HG03354 (cell line): Measurements from ENCODE around the gene PLCL2.
"Not testable (repeated sequence)": the region's sequence is repeated elsewhere in the genome, so short reads cannot be mapped to it uniquely, and the experiment has no call there.

Source experiments
- ATAC-seq: cut with Tn5 transposase; IDR thresholded peaks from one replicate; pipeline ENCODE4 v1.9.1; 2021; ENCODE audit warnings: mild to moderate bottlenecking; ENCODE audit not compliant: unreplicated experiment, poor library complexity, severe bottlenecking

Gene PLCL2

GRCh38 chr3:17088602-17089313 is 204.0 kb downstream of the PLCL2 start:
- ATAC-seq = no peak

- no peak for ATAC-seq
Measured at GRCh38 chr3:17089314-17089700, 204.6 kb downstream of the PLCL2 start.

- ATAC-seq = no peak
Measured at GRCh38 chr3:17090280-17090983, 205.7 kb downstream of the PLCL2 start.

DNA sequence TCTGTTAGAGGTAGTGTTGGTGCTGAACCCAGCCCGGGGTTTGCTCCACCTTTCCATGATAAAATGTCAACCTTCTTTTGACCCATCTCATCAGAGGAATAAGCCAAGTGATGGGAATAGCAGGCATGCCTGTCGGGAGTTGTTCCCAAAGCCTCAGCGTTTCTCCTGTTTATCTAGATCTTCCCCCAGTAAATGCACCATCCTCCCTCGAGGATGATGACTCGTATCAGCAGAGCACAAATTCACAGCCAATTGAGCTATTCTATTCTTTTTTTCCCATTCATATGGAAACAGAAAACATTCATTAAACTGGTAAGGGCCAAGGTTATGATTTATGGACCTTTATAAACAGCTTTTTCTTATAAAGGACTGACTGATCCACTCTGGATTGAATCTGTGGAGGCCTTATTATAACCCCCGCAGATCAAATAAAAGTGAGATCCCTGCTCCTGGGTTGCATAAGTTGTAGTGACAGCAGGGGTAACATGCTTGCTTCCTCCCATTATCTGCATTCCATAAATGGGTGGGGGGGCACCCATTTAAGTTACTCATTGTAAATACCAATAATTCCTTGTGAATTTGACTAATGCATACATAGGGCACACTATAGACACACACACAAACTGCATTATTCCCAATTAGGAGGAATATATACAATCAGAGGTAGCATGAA is 207.3 kb downstream of the PLCL2 start:
- no peak for ATAC-seq

DNA sequence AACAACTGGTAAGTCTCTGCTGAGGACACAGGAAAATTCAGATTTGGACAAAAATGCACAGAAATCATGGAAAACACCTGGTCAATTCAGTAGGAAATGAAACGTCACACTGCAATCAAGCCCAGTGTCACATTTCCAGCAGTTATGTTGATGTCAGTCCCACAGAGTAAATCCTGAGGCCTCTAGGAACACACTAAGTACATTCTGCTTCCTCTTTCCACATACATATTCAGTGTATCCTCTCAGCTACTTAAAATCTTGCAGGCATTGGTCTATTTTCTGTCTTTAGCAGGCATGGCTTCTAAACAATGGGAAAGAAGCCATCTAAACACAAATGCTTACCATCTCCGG is 207.8 kb downstream of the PLCL2 start:
- no peak for ATAC-seq

- ATAC-seq = no peak
Measured at GRCh38 chr3:17094551-17094950, 209.8 kb downstream of the PLCL2 start.

- no peak for ATAC-seq
Measured at GRCh38 chr3:17103579-17103978, 218.8 kb downstream of the PLCL2 start.

GRCh38 chr3:17106801-17107200 is 222.0 kb downstream of the PLCL2 start:
- ATAC-seq = not testable (repeated sequence)

GRCh38 chr3:17110660-17111396 is 226.1 kb downstream of the PLCL2 start:
- no peak for ATAC-seq

- no peak for ATAC-seq
Measured at GRCh38 chr3:17111586-17111985, 226.8 kb downstream of the PLCL2 start.

GRCh38 chr3:17115186-17115585 is 230.4 kb downstream of the PLCL2 start:
- ATAC-seq = no peak

GRCh38 chr3:17116007-17116600 is 231.3 kb downstream of the PLCL2 start:
- no peak for ATAC-seq

DNA sequence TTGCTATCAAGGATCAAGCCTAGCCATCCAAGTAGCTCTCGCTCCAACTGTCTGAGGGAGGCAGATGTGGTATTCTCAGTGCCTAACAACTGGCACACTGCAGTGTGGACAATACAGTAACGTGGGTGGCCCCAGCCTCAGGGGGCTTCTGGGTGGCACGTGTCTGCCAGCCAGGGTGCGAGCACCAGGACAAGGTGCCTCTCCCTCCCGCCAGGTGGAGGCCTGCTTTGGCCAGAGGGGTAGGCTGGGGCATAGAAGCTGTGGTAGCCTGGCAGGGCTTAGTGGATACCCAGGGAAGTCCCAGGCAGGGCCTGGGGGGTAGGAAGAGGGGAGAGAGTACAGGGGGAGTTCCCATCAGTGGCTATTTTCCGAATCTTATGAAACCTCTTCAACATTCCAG is 234.0 kb downstream of the PLCL2 start:
- ATAC-seq = no peak

GRCh38 chr3:17119201-17120072 is 234.7 kb downstream of the PLCL2 start:
- no peak for ATAC-seq

GRCh38 chr3:17120115-17120514 is 235.4 kb downstream of the PLCL2 start:
- no peak for ATAC-seq

DNA sequence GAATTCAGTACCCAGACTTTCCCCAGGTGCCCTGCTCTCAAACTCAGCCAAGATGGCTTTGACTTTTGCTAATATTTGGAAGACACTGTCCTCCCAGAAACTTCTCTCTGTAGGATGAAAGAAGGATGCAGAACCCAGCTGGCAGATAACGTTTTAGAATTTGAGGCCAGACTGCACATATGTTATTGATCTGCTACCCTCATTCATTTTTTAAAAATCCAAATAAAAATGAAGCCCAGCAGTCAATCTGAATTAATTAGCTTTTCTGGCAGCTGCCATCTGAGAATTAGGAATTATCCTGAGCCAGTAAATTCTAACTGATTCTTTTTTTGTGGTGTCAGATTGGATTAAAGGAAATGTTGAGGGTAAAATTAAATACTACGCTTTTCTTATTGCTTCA is 236.6 kb downstream of the PLCL2 start:
- ATAC-seq = no peak

GRCh38 chr3:17122758-17123157 is 238.0 kb downstream of the PLCL2 start:
- ATAC-seq = no peak

DNA sequence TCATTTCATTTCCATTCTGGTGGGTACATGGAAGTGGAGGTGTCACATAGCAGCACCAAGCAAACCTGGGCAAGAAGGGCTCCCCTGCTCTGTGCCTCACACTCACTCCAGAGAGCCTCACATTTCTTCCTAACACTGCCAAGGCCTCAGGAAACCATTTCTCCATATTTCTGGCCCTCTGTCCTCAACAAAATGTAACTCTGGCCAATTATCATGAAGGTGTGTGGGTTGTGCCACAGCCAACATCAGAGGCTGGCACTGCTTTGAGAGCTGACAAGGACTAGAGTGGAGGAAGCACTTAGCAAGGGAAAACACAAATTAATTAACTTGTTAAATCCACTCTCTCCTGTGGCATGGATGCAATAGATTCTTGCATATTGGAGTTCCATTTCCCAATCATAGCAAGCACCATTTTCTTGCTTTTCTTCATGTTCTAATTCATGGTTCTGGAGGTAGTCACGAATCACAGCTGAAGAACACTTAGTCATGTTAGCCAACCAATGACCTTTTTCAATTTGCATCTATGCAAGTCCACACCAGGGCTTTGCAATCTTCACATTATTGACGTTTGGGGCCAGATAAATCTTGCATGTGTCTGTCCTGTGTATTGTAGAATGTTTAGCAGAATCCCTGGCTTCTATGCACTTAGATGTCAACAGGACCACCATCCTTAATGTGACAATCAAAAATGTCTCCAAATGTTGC is 241.1 kb downstream of the PLCL2 start:
- ATAC-seq = no peak
